Measurements from ENCODE around the gene CORO7.

CORO7 gene

DNA sequence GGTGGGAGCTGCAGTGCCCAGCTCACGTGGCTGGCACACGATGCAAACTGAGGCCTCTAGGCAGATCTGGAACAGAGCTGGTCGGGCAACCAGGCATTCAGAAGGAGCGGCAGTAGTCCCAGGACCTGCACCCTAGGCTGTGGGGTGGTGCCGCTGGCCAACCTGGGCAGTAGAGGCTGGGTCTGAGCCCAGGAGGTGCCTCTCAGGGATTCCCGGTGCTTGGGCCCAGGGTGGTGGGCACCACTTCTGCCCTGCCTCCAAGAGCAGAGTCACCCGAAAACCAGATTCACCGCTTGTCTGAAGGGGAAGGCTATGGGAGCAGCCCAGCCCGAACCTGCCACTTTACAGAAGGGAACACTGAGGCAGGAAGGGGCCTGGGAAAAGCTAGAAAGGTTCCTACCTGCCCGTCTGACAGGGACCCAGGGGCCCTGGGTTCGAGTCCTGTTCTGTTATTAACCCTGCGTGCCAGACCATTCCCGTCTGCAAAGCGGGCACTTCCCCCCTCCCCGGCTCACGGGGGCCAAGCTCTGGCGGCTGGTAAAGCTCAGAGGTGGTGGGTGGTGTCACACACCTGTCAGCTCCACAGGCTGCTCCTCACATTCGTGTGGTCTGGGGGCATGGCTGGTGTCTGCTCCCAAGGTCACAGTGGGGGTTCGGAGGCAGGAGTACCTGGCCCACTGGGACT, 83.6 kb downstream of the CORO7 start:
- TF ChIP-seq, protein P1, sequence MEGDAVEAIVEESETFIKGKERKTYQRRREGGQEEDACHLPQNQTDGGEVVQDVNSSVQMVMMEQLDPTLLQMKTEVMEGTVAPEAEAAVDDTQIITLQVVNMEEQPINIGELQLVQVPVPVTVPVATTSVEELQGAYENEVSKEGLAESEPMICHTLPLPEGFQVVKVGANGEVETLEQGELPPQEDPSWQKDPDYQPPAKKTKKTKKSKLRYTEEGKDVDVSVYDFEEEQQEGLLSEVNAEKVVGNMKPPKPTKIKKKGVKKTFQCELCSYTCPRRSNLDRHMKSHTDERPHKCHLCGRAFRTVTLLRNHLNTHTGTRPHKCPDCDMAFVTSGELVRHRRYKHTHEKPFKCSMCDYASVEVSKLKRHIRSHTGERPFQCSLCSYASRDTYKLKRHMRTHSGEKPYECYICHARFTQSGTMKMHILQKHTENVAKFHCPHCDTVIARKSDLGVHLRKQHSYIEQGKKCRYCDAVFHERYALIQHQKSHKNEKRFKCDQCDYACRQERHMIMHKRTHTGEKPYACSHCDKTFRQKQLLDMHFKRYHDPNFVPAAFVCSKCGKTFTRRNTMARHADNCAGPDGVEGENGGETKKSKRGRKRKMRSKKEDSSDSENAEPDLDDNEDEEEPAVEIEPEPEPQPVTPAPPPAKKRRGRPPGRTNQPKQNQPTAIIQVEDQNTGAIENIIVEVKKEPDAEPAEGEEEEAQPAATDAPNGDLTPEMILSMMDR (IDR thresholded peaks at IDR 0.05; ENCODE audit: insufficient read depth, low read depth, low read length, missing control alignments), result no peak
- no peak overlapping the region for H3K4me3 ChIP-seq (ENCODE audit: low read depth, low read length)
- DNase-seq (ENCODE audit: low read depth), result no peak

DNA sequence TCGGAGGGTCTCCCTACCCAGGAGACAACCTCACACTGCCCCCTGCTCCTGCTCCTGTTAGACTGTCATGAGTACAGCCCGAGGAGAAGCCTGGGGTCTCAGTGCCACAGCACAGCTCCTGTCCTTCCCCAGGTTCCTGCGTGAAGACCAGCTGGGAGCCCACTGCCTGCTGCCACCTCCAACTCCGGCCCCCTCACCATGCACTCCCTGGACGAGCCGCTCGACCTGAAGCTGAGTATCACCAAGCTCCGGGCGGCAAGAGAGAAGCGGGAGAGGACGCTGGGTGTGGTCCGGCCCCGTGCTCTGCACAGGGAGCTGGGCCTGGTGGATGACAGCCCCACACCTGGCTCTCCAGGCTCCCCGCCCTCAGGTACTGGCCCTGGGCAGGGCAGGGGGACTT, 84.3 kb downstream of the CORO7 start:
- H3K4me3 ChIP-seq (ENCODE audit: low read depth, low read length), result no peak overlapping the region
- no peak for DNase-seq (ENCODE audit: low read depth)
- TF ChIP-seq, protein P1 (IDR thresholded peaks at IDR 0.05; ENCODE audit: insufficient read depth, low read depth, low read length, missing control alignments), result no peak

DNA sequence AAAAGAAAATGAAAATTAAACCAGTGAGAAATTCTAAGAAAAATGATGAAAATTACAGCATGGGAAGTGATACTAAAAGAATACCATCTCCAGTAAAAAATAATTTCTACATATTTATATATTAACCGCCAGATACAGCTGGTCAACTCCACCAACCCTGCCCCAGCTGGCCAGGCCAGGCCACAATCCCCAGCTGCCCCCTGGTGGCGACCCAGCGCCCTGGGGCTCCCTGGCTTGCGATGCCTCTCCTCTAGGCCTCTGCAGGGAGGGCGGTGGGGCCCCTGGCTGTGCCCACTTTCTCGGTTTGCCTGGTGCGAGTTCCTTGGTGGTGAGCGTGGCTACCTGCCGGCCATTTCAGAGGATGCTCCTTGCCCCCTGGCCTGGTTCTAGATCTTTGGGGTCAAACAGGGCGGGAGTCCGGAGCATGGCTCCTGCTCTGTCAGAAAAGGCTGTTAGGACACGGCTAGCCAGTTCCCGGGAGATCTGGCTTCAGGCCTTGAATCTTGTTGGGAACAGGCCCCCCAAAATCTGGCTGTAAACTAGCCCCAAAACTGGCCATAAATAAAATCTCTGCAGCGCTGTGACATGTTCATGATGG, 86.0 kb downstream of the CORO7 start:
- TF ChIP-seq, protein P1 (IDR thresholded peaks at IDR 0.05; ENCODE audit: insufficient read depth, low read depth, low read length, missing control alignments), result peak; percentile 97
- peak; percentile 72 for DNase-seq (ENCODE audit: low read depth)

DNA sequence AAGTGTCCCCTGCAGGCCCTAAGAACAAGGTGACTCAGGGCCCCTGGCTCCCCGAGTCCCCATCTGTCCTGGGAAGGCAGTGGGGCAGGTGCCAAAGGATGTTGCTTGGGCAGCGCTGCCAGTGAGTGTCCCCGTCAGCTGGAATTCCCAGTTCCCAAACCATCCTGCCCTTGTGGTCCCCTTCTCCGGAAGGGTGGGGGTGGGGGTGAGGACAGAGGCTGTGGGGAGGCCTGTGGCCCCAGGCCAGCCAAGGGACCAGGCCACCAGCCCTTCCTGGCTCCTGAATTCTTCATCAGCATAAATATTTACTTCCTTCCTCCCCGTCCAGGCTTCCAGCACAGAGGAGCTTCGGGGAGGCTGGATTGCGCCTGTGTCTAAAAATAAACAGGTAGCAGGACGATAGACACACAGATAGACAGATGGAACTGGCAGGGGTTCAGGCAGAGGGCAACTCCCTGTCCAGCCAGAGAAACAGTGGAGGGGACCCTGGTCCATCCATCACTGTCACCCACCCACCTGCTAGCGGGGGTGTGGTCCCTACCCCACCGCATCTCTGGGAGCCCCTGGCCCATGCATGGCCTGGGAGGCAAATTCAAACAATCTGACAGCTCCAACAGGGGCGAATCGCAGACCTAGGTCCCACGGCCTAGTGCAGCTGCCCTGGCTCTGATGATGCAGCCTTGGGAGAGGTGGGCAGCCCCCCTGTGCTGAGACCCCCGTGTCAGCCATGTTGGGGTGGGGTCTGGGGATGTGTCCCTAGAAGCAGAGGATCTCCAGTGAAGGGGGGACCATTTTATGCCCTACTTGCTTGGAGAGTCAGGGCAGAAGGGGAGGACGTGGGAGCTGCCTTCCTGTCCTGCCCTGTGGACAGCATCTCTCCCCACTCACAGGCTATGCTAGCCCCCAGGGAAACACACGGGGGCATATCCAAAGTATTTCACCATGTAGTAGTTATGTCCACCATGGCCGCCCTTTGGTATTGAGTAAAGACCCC, 87.3 kb downstream of the CORO7 start:
- no peak for DNase-seq (ENCODE audit: low read depth)
- TF ChIP-seq, protein P1 (IDR thresholded peaks at IDR 0.05; ENCODE audit: insufficient read depth, low read depth, low read length, missing control alignments), result no peak
- H3K4me3 ChIP-seq (ENCODE audit: low read depth, low read length), result no peak overlapping the region

More for the DNA sequence above, 86.0 kb downstream of the CORO7 start:
- H3K4me3 ChIP-seq (ENCODE audit: low read depth, low read length), result no peak overlapping the region

DNA sequence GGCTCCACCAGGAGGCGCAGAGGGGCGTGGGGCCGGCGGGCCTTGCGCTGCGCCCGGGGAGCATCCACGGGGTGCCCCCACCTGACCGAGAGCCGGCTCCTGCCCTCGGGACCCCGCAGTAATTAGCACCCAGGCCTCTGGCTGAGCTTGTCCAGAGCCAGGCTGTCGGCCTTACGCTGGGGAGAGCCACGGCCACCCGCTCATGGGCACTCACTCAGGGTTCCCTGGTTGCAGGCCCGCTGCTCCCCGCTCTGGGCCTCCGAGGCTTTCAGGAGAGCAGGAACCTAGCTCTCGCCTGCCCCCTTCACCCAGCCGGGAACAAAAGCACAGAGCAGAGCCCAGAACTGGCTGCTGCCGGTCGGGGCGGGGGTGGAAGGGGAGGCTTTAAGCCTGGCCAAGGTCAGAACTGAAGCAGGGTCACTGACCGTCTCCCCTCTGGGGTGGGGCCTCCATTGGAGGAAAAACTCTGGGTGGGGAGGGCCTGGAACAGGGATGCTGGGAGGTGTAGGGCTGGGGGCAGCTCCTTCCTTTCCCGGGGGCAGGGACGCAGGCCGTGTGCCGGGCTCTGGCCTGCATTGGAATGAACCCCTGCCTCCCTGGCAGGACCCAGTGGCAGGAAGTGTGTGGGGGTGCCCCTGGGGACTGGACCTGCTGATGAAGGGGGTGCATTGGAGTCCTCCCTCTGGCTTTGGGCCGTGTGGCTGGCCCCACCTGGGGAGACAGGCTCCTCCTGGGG, 88.2 kb downstream of the CORO7 start:
- peak; percentile 56 for DNase-seq (ENCODE audit: low read depth)
- no peak overlapping the region for H3K4me3 ChIP-seq (ENCODE audit: low read depth, low read length)
- TF ChIP-seq, protein P1 (IDR thresholded peaks at IDR 0.05; ENCODE audit: insufficient read depth, low read depth, low read length, missing control alignments), result peak; percentile 26

DNA sequence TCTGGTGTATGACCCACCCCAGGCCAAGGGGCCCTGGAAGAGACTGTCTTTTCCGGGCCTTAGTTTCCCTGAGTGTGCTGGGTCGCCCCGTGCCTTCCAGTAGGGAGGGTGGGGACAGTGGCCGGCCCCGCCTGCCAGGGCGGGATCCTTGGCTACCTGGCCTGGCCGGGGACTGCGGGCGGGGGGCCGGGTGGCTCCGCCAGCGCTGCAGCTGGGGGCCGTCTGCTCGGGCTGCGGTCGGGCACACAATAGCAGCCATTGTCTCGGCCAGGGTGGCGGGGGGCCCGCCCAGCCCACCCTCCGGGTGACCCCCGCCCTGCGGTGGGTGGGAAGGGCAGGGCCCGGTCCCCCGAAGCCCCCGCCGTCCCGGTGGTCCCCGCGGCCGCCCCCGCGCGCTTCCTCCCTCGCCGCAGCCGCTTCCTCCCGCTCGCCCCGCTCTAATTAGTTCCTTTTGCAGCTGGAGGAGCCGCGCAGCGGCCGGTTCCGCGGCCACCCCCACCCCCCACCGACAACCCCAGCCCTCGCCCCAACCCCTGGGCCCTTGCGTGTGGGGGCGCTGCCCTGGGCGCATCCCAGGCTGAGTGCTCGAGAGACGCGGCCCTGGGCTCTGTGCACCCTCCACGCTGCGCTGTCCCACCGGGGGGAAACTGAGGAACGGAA, 88.9 kb downstream of the CORO7 start:
- TF ChIP-seq, protein P1 (IDR thresholded peaks at IDR 0.05; ENCODE audit: insufficient read depth, low read depth, low read length, missing control alignments), result no peak
- no peak for DNase-seq (ENCODE audit: low read depth)
- H3K4me3 ChIP-seq (ENCODE audit: low read depth, low read length), result no peak overlapping the region
